ENCODE data around the gene ZACN. TPM values are rescaled to one million over a fixed set of nuclear protein-coding genes. Genes with fewer than 3 reads are reported as not detected.

ZACN gene
- total and polyA plus RNA-seq, 12 donors: 0.06 to 3.3 (median 0.19) TPM; not detected in 7

- Histone ChIP-seq H3K36me3 (replicated peaks in 1 of 2) (peaks cover 0 to 28% of the 10 kb centered on the region in 2 donors), H3K4me1 (replicated peaks in 1 of 2) (peaks cover 13 to 15% of the 10 kb centered on the region in 2 donors), H3K27me3 (no peaks in the 10 kb centered on the region), H3K27ac (peak overlapping the region in 3 of 5 donors; percentile 38 to 83 (median 72)), H3K9me3 (replicated peaks in 1 of 3) (no peaks in the 10 kb centered on the region), H3K4me3 (peak overlapping the region in 2 of 4 donors; percentile 69 to 78)
- 69 to 86% (median 76%) methylated on average over 22 to 29 of the region's 29 CpGs for WGBS, 4 donors
- no peak for DNase-seq
- intact Hi-C loops (cut with DNase I): no loop called here
- TF ChIP-seq POLR2A (IDR thresholded peaks at IDR 0.05) (no peak), CTCF (IDR thresholded peaks at IDR 0.05) (no peak)
Observed at GRCh38 chr17:76104140-76104895, 25.3 kb downstream of the ZACN start.

GRCh38 chr17:76104896-76105231 is 25.9 kb downstream of the ZACN start:
- H3K27ac ChIP-seq: no peak overlapping the region
- no peak overlapping the region for H3K4me3 ChIP-seq
- no peaks in the 10 kb centered on the region for H3K9me3 ChIP-seq (replicated peaks in 1 of 3)
- peaks cover 13 to 15% of the 10 kb centered on the region in 2 donors for H3K4me1 ChIP-seq (replicated peaks in 1 of 2)
- WGBS, 4 donors: 67 to 88% (median 76%) methylated on average over 5 of the region's 5 CpGs
- DNase-seq: no peak
- H3K27me3 ChIP-seq: no peaks in the 10 kb centered on the region
- peaks cover 0 to 22% of the 10 kb centered on the region in 2 donors for H3K36me3 ChIP-seq (replicated peaks in 1 of 2)
- intact Hi-C loops (cut with DNase I): no loop called here
- TF ChIP-seq CTCF (IDR thresholded peaks at IDR 0.05) (no peak), POLR2A (IDR thresholded peaks at IDR 0.05) (no peak)

GRCh38 chr17:76106703-76107102 is 27.7 kb downstream of the ZACN start:
- intact Hi-C loops (cut with DNase I): no loop called here
- Histone ChIP-seq H3K36me3 (replicated peaks in 1 of 2) (peaks cover 0 to 4% of the 10 kb centered on the region in 2 donors), H3K27me3 (no peaks in the 10 kb centered on the region), H3K4me3 (no peak overlapping the region), H3K27ac (no peak overlapping the region), H3K4me1 (replicated peaks in 1 of 2) (peaks cover 13 to 15% of the 10 kb centered on the region in 2 donors), H3K9me3 (replicated peaks in 1 of 3) (no peaks in the 10 kb centered on the region)
- WGBS, 4 donors: 60 to 80% (median 71%) methylated on average over 3 of the region's 3 CpGs
- DNase-seq: no peak
- TF ChIP-seq POLR2A (IDR thresholded peaks at IDR 0.05) (no peak), CTCF (IDR thresholded peaks at IDR 0.05) (no peak)

GRCh38 chr17:76107509-76107908 is 28.5 kb downstream of the ZACN start:
- DNase-seq: no peak
- Histone ChIP-seq H3K27me3 (no peaks in the 10 kb centered on the region), H3K36me3 (replicated peaks in 1 of 2) (no peaks in the 10 kb centered on the region), H3K4me1 (replicated peaks in 1 of 2) (peaks cover 11% of the 10 kb centered on the region in 2 donors), H3K27ac (no peak overlapping the region), H3K9me3 (replicated peaks in 1 of 3) (no peaks in the 10 kb centered on the region), H3K4me3 (no peak overlapping the region)
- 77 to 82% (median 79%) methylated on average over 6 of the region's 6 CpGs for WGBS, 4 donors
- intact Hi-C loops (cut with DNase I): no loop called here
- TF ChIP-seq CTCF (IDR thresholded peaks at IDR 0.05): no peak
- TF ChIP-seq POLR2A (IDR thresholded peaks at IDR 0.05): no peak
